ENCODE measurements around the gene RBFOX1. TPM values are rescaled to one million over a fixed set of nuclear protein-coding genes. Genes with fewer than 3 reads are reported as not detected.

Gene RBFOX1
- total RNA-seq, 1 donor from 2014 or later, result not detected

DNA sequence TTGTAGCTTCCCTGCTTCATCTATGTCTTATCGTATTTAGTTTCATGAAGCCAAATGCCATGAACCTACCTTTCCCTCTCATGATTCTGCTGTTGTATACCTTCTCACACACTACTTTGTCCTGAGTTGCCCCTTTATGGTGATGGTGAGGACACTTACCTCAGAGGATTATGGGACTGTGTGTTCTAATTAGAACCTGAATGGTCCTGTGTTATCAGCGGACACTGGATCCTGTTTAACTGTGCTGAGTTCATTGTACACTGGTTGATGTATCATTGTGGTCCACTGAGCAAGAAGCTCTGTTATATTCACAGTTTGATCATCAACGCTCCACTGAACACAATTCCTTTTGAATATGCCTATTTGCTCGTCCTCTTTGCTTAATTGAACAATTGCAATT lies 343.0 kb downstream of the RBFOX1 start:
- intact Hi-C loops (cut with micrococcal nuclease), result no loop called here

GRCh38 chr16:7680296-7680695 lies 347.7 kb downstream of the RBFOX1 start:
- intact Hi-C loops (cut with micrococcal nuclease), result no loop called here

GRCh38 chr16:7688811-7689210 lies 356.2 kb downstream of the RBFOX1 start:
- intact Hi-C loops (cut with micrococcal nuclease), result no loop called here

DNA sequence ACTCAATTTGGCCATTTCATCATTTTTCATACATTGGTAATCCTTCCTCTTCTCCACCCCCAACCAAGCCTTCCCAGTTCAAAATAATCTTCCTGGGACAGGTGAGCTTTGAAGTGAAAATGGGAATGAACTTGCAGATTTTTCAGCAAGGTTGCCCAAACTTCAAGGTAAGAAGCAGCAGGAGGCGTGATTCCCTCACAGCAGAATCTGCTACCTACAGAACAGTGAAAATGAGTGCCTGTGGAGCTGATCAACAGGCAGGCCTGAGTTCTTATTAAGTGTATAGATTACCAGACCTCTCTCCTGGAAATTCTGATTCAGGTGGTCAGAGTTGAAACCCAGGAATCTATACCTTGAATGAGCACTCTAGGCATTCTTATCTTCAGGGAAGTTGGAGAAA lies 356.6 kb downstream of the RBFOX1 start:
- intact Hi-C loops (cut with micrococcal nuclease), result no loop called here

GRCh38 chr16:7691533-7691932 lies 358.9 kb downstream of the RBFOX1 start:
- intact Hi-C loops (cut with micrococcal nuclease), result no loop called here

- intact Hi-C loops (cut with micrococcal nuclease), result no loop called here
Measured at GRCh38 chr16:7703672-7704071, 371.0 kb downstream of the RBFOX1 start.

DNA sequence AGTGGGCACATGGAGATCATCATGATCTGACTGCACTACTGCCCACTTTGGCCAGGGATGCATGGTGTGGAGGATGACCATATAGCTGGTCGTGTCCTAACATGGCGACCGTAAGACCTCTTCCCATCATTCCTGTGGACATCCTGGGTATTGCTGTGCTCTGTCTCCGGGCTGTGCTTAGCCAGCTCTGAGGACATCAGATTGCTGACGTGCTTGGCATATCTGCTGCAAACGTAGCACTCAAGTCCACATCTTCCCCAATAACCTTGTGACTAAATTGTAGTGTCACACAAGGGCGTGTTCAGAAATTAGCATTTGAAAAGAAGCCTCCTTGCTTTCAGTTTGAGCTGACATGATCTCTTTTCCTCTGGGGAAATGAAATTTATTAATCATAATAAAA lies 373.2 kb downstream of the RBFOX1 start:
- intact Hi-C loops (cut with micrococcal nuclease), result no loop called here

GRCh38 chr16:7709186-7709585 lies 376.5 kb downstream of the RBFOX1 start:
- intact Hi-C loops (cut with micrococcal nuclease), result no loop called here

DNA sequence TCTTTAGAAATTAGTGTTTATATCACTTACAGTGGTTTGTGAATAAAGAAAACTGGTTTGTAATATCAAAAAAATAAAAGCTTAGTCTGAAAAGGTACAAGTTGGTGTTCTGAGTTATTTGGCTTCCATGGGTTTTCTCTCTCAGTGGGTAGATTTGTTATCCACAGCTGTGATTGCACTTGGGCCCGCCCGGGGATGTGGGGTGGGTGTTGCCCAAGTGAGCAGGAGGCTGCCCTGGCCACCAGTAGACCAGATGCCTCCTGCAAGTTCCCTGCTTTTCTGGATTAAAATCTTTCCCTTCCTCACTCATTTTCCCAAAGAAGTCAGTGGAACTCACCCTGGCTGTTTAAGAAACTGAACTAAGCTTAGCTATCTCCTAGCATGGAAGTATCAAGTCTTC lies 380.6 kb downstream of the RBFOX1 start:
- intact Hi-C loops (cut with micrococcal nuclease), result no loop called here

- intact Hi-C loops (cut with micrococcal nuclease), result no loop called here
Measured at GRCh38 chr16:7714775-7715174, 382.1 kb downstream of the RBFOX1 start.

- intact Hi-C loops (cut with micrococcal nuclease), result no loop called here
Measured at GRCh38 chr16:7716660-7717550, 384.3 kb downstream of the RBFOX1 start.

- intact Hi-C loops (cut with micrococcal nuclease), result no loop called here
Measured at GRCh38 chr16:7722761-7723160, 390.1 kb downstream of the RBFOX1 start.

DNA sequence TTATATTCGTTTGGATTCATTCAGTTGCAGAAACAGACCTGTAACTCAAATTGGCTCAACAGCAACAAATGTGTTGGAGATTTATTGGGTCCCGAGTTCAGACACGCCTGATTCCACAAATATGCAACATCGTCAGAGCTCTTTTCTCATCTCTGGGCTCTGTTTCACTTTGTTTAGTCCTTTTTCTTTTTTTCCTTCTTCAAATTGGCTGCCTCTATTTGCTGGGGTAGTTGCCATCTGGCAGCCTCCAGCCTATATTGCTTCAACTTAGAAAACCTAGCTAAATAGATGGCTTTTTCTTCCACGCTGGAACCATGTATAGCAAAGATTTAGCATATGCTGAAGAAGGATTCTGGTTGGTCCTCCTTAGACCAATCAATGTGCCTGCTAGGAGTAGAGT lies 398.5 kb downstream of the RBFOX1 start:
- intact Hi-C loops (cut with micrococcal nuclease), result no loop called here

DNA sequence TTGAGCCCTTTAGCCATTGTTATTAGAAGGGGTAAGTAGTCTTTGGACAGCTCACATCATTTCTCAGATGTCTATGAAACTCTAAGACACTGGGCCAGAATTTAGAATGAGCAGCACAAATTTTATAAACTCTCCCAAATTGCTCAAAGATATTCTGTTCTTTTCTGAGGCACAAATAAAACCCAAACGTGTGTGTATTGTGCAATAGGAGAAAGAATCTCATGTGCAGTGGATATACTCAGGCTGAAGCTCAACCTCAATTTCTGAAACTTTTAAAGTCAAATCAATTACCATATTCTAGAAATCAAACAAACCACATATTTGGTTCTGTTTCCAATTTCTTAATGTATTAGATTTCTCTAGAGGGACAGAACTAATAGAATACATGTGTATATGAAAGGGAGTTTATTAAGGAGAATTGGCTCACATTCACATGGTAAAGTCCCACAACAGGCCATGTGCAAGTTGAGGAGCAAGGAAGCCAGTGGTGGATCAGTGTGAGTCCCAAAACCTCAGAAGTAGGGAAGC lies 403.6 kb downstream of the RBFOX1 start:
- intact Hi-C loops (cut with micrococcal nuclease), result no loop called here

GRCh38 chr16:7742626-7743025 lies 410.0 kb downstream of the RBFOX1 start:
- intact Hi-C loops (cut with micrococcal nuclease), result no loop called here

DNA sequence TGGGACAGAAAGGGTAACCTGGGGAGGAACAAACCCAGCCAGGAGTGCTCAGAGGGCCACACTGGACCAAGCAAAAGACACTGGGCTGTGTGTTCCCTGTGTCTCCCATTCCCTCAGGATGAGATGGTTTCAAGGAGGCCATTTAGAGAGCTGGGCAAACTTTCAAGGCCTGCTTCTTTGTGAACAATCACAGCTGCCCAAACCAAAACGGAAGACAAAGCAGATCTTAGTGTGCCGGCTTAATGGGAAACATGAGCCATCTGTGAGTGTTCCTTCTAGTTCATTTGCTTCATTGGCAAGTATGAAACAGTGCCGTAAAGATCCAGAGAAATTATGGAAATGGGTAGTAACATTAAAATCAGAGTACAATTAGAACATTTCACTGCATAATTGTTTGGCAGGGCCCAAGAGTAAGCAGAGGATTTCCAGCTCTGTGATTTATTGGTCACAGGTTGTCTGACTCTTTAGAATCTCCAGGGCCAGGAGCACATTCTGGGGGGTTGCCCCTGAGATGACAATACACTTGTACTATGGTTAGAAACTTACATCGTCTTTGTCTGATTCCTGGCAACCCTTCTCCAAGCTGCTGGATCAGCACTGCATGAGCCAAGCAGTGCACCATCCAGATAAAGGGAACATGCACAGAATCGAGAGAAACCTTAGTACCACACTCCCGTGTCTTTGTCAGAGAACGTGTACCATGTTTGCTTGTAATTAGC lies 412.1 kb downstream of the RBFOX1 start:
- intact Hi-C loops (cut with micrococcal nuclease), result no loop called here

GRCh38 chr16:7745276-7745675 lies 412.6 kb downstream of the RBFOX1 start:
- intact Hi-C loops (cut with micrococcal nuclease), result no loop called here

GRCh38 chr16:7746941-7747340 lies 414.3 kb downstream of the RBFOX1 start:
- intact Hi-C loops (cut with micrococcal nuclease), result no loop called here

- intact Hi-C loops (cut with micrococcal nuclease), result no loop called here
Measured at GRCh38 chr16:7748522-7748921, 415.9 kb downstream of the RBFOX1 start.

DNA sequence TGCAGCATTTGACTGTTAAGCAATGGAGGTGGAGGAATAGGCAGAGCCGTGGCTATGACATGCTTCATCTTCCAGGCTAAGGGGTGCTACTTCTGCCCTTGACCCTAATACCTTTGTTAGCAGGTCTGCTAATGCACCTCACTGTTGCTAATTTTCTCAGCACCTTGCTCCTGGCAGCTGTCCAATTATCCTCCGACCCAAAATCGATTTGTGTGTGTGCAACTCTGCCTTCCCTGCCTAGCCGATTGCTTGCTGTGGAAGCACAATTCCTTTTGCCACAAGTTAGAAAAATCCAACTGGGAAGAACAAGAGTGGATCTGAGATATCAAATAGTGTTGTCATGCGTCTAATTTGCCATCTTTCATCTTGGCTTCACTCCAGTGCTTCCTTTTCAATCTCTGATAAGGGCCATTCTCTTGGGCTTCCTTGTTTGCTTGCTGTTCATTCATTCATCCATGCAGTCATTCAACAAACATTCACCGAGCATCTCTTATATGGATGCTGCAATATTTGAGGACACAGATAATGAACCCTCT lies 422.8 kb downstream of the RBFOX1 start:
- intact Hi-C loops (cut with micrococcal nuclease), result no loop called here
